ENCODE results near the gene UBE3B.

UBE3B gene

GRCh38 chr12:109534456-109534855 is 57.0 kb downstream of the UBE3B start:
- no peak for DNase-seq

- DNase-seq = no peak
Measured at GRCh38 chr12:109535231-109535862, 57.9 kb downstream of the UBE3B start.

- DNase-seq = no peak
Measured at GRCh38 chr12:109535863-109536250, 58.4 kb downstream of the UBE3B start.

- DNase-seq = no peak
Measured at GRCh38 chr12:109537136-109537535, 59.7 kb downstream of the UBE3B start.

GRCh38 chr12:109538191-109538863 is 60.9 kb downstream of the UBE3B start:
- DNase-seq = no peak

GRCh38 chr12:109539508-109539907 is 62.1 kb downstream of the UBE3B start:
- DNase-seq = no peak

- DNase-seq = no peak
Measured at GRCh38 chr12:109540526-109541412, 63.3 kb downstream of the UBE3B start.

GRCh38 chr12:109541413-109541726 is 63.9 kb downstream of the UBE3B start:
- no peak for DNase-seq

- no peak for DNase-seq
Measured at GRCh38 chr12:109542014-109542413, 64.6 kb downstream of the UBE3B start.

GRCh38 chr12:109542876-109543275 is 65.4 kb downstream of the UBE3B start:
- DNase-seq = no peak

- DNase-seq = peak; percentile 43
Measured at GRCh38 chr12:109544955-109545531, 67.6 kb downstream of the UBE3B start.

- DNase-seq = no peak
Measured at GRCh38 chr12:109545826-109546225, 68.4 kb downstream of the UBE3B start.

- no peak for DNase-seq
Measured at GRCh38 chr12:109547286-109547685, 69.9 kb downstream of the UBE3B start.

GRCh38 chr12:109548258-109548657 is 70.8 kb downstream of the UBE3B start:
- no peak for DNase-seq

- no peak for DNase-seq
Measured at GRCh38 chr12:109549613-109550270, 72.3 kb downstream of the UBE3B start.

- DNase-seq = no peak
Measured at GRCh38 chr12:109550281-109550680, 72.8 kb downstream of the UBE3B start.

- no peak for DNase-seq
Measured at GRCh38 chr12:109551108-109551507, 73.7 kb downstream of the UBE3B start.

GRCh38 chr12:109552971-109553370 is 75.5 kb downstream of the UBE3B start:
- DNase-seq = no peak

GRCh38 chr12:109553483-109553882 is 76.0 kb downstream of the UBE3B start:
- no peak for DNase-seq

- no peak for DNase-seq
Measured at GRCh38 chr12:109553906-109554500, 76.6 kb downstream of the UBE3B start.

GRCh38 chr12:109554761-109555160 is 77.3 kb downstream of the UBE3B start:
- DNase-seq = no peak

All from CD4-positive, alpha-beta T cell treated with Interleukin-17A for 1 hour (primary cell).